ENCODE data around the gene MROH2A. TPM values are rescaled to one million over a fixed set of nuclear protein-coding genes. Genes with fewer than 3 reads are reported as not detected.
A peak's percentile ranks its signal among the peaks of the same experiment; 100 is the strongest.

Gene MROH2A
- total RNA-seq, 3 donors from 2014 or later (not counting 1 experiment from before 2014, with no cell fraction given) = not detected

GRCh38 chr2:233822101-233822771 is 44.1 kb downstream of the MROH2A start:
- peaks cover 0 to 14% of the 10 kb centered on the region in 2 donors for H3K27me3 Mint-ChIP-seq (ENCODE audit: low read depth in 2 of 2)
- peaks cover 0 to 2% of the 10 kb centered on the region in 2 donors for H3K4me1 Mint-ChIP-seq
- H3K36me3 Mint-ChIP-seq = no peaks in the 10 kb centered on the region
- ATAC-seq (no peak), DNase-seq (peak in 1 of 2 donors; percentile 10)
- intact Hi-C loops (cut with micrococcal nuclease) = no loop called here
- Histone ChIP-seq H3K4me1 (ENCODE audit: control insufficient read depth, insufficient read depth, low read length) (no peaks in the 10 kb centered on the region), H3K4me3 (ENCODE audit: low read length) (no peak overlapping the region), H3K27me3 (ENCODE audit: control insufficient read depth, insufficient read depth, low read length) (no peaks in the 10 kb centered on the region), H3K9me3 (ENCODE audit: control insufficient read depth, insufficient read depth, low read length) (no peaks in the 10 kb centered on the region), H3K36me3 (ENCODE audit: control insufficient read depth, insufficient read depth, low read length) (no peaks in the 10 kb centered on the region), H3K27ac (ENCODE audit: low read length) (no peak overlapping the region)
- 91% methylated on average over 21 of the region's 21 CpGs for WGBS (ENCODE audit: insufficient coverage)
- H3K9me3 Mint-ChIP-seq = no peaks in the 10 kb centered on the region
- TF ChIP-seq CTCF (IDR thresholded peaks at IDR 0.05) = no peak
- no peak overlapping the region for H3K4me3 Mint-ChIP-seq
- no peak overlapping the region for H3K27ac Mint-ChIP-seq

DNA sequence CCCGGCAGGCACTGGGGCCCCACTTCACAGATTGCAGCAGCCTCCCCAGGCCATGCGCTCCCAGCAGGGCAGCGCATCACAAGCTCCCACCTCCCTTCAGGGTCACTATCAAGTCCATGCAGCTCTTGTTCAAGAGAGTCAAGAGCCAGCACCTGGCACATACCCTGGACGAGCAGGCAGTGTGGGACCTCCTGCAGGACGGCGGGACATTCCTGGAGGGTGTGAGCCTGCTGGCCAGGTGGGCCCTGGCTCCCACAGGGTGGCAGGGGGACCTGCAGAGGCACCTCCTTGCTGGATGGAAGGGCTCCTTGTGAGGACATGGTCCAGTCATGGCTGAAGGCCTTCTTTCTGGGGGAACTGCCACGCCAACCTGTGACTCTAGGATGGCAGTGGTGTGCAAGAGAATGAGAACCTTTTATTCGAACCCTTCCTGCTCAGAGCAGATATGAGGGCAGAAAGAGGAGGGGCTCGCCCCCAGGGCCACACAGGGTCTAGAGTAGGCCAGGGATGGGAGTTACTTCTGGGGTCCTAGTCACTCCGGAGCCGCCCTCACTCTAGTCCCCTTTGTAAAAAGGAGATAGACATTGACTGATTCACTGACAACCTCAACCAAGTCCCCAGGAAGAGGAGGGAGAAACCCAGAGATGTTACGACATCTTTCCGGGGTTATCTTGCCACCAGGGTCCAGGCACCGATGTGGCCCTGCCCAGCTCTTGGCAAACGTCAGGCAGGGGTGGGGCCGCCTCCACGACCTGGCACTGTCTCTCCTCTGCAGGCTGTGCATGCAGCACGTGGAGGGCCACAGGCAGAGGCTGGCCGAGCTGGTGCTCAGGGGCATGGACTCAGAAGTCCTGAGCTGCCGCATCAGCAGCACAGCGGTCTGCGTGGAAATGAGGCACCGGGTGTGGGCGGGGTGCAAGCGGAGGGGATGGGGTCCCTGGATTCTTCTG is 44.9 kb downstream of the MROH2A start:
- no peaks in the 10 kb centered on the region for H3K36me3 Mint-ChIP-seq
- no peak overlapping the region for H3K27ac Mint-ChIP-seq
- no peak for TF ChIP-seq CTCF (IDR thresholded peaks at IDR 0.05)
- intact Hi-C loops (cut with micrococcal nuclease) = no loop called here
- no peak overlapping the region for H3K4me3 Mint-ChIP-seq
- peak in 1 of 2 donors; percentile 11 for DNase-seq
- Histone ChIP-seq H3K9me3 (ENCODE audit: control insufficient read depth, insufficient read depth, low read length) (no peaks in the 10 kb centered on the region), H3K4me3 (ENCODE audit: low read length) (no peak overlapping the region), H3K27ac (ENCODE audit: low read length) (no peak overlapping the region), H3K27me3 (ENCODE audit: control insufficient read depth, insufficient read depth, low read length) (no peaks in the 10 kb centered on the region), H3K36me3 (ENCODE audit: control insufficient read depth, insufficient read depth, low read length) (no peaks in the 10 kb centered on the region), H3K4me1 (ENCODE audit: control insufficient read depth, insufficient read depth, low read length) (no peaks in the 10 kb centered on the region)
- H3K9me3 Mint-ChIP-seq = no peaks in the 10 kb centered on the region
- no peak for ATAC-seq
- H3K4me1 Mint-ChIP-seq = no peaks in the 10 kb centered on the region
- WGBS (ENCODE audit: insufficient coverage) = 88% methylated on average over 25 of the region's 25 CpGs
- H3K27me3 Mint-ChIP-seq (ENCODE audit: low read depth in 2 of 2) = peaks cover 0 to 13% of the 10 kb centered on the region in 2 donors

DNA sequence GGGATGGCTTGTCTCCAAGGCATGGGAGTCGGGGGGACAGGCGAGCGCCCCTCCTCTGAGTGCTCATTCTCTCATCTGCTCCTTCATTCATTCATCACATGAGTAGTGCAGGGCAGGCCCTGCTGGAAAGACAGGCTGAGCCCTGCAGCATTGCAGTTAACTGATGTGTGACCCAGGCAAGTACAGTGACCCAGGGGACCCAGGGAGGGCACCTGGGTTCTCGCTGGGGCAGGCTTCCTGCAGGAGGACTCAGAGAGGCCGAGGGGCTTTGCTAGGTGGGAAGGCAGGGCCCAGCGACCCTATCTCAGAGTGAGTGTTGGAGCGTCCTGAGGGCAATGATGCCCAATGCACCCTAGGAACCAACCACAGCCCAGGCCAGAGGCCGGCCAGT is 45.6 kb downstream of the MROH2A start:
- TF ChIP-seq CTCF (IDR thresholded peaks at IDR 0.05) = no peak
- Mint-ChIP-seq H3K27ac (no peak overlapping the region), H3K4me1 (no peaks in the 10 kb centered on the region), H3K4me3 (no peak overlapping the region), H3K36me3 (no peaks in the 10 kb centered on the region), H3K27me3 (ENCODE audit: low read depth in 2 of 2) (peaks cover 0 to 12% of the 10 kb centered on the region in 2 donors), H3K9me3 (no peaks in the 10 kb centered on the region)
- Histone ChIP-seq H3K4me3 (ENCODE audit: low read length) (no peak overlapping the region), H3K36me3 (ENCODE audit: control insufficient read depth, insufficient read depth, low read length) (no peaks in the 10 kb centered on the region), H3K4me1 (ENCODE audit: control insufficient read depth, insufficient read depth, low read length) (no peaks in the 10 kb centered on the region), H3K27ac (ENCODE audit: low read length) (no peak overlapping the region), H3K27me3 (ENCODE audit: control insufficient read depth, insufficient read depth, low read length) (no peaks in the 10 kb centered on the region), H3K9me3 (ENCODE audit: control insufficient read depth, insufficient read depth, low read length) (no peaks in the 10 kb centered on the region)
- WGBS (ENCODE audit: insufficient coverage) = 89% methylated on average over 8 of the region's 8 CpGs
- intact Hi-C loops (cut with micrococcal nuclease) = no loop called here
- DNase-seq (no peak), ATAC-seq (no peak)
